H1 (cell line): Measurements from ENCODE around the gene MCAT. TPM values are rescaled to one million over a fixed set of nuclear protein-coding genes. Genes with fewer than 3 reads are reported as not detected.

Experiments used
- CTCF ChIA-PET: fragments of 300-600 bp; sonication (Branson Sonifier 250); formaldehyde crosslinking; loops from one replicate; lab custom pipeline; 2021; ENCODE audit not compliant: partially characterized antibody; lab: Charles Lee
- POLR2A ChIA-PET: fragments of 300-600 bp; sonication (Branson Sonifier 250); formaldehyde crosslinking; loops from one replicate; lab custom pipeline; 2021; ENCODE audit warnings: inconsistent platforms; ENCODE audit not compliant: partially characterized antibody; lab: Charles Lee
- DNase-seq, 2 experiments: peaks; one replicate each; pipeline versions ENCODE4 v3.0.0 to v3.0.0-alpha.2; 2010 to 2022; ENCODE audit warnings: low spot score in 2 of 2, low read depth in 1 of 2, mixed read lengths in 1 of 2
- FAIRE-seq: peaks from 2 replicates; lab custom pipeline; 2011; peaks lifted over from hg19 to GRCh38; lab: Jason Lieb, UNC
- H2AFZ ChIP-seq: 2 replicates; pipeline ENCODE4 v1.8.1; 2012; ENCODE audit warnings: low read length, inconsistent platforms
- H2AK5ac ChIP-seq: 2 replicates; pipeline ENCODE4 v1.6.1; 2013; ENCODE audit warnings: low read depth, low read length
- H2BK120ac ChIP-seq: replicated peaks from 2 replicates; pipeline ENCODE3; 2013; ENCODE audit warnings: low read depth, low read length, inconsistent platforms
- H2BK12ac ChIP-seq: 2 replicates; pipeline ENCODE4 v1.6.1; 2013; ENCODE audit warnings: low read depth, low read length
- H2BK15ac ChIP-seq: 2 replicates; pipeline ENCODE4 v1.6.1; 2013; ENCODE audit warnings: low read length
- H2BK20ac ChIP-seq: 2 replicates; pipeline ENCODE4 v1.6.1; 2013; ENCODE audit warnings: low read length
- H2BK5ac ChIP-seq: 2 replicates; pipeline ENCODE4 v1.6.1; 2013; ENCODE audit warnings: low read depth, low read length
- H3K14ac ChIP-seq: 2 replicates; pipeline ENCODE4 v1.6.1; 2013; ENCODE audit warnings: inconsistent platforms; ENCODE audit not compliant: insufficient read length
- H3K18ac ChIP-seq: 2 replicates; pipeline ENCODE4 v1.6.1; 2013; ENCODE audit warnings: low read length; ENCODE audit errors: extremely low read depth
- H3K23ac ChIP-seq: 2 replicates; pipeline ENCODE4 v1.6.1; 2013; ENCODE audit warnings: inconsistent platforms; ENCODE audit not compliant: insufficient read length
- H3K23me2 ChIP-seq: 2 replicates; pipeline ENCODE4 v1.6.1; 2013; ENCODE audit warnings: low read depth, low read length
- H3K27ac ChIP-seq: 2 replicates; pipeline ENCODE4 v1.6.1; 2011; ENCODE audit warnings: low read depth, low read length, inconsistent platforms
- H3K27me3 ChIP-seq, 4 experiments: replicated peaks in 1 of 4; 1 replicate in 1 of 4; 2 replicates in 3 of 4; pipeline versions ENCODE4 v1.6.1 to v1.8.1; 2011 to 2013; ENCODE audit warnings: low read length in 3 of 4, mild to moderate bottlenecking in 3 of 4, inconsistent platforms in 2 of 4, mixed read lengths in 2 of 4, moderate library complexity in 1 of 4; ENCODE audit not compliant: control insufficient read depth in 3 of 4, insufficient read depth in 3 of 4; ENCODE audit errors: extremely low read depth in 1 of 4
- H3K36me3 ChIP-seq, 4 experiments: 2 replicates each; pipeline versions ENCODE4 v1.6.1 to v1.8.1; 2011 to 2013; ENCODE audit warnings: mild to moderate bottlenecking in 4 of 4, low read length in 3 of 4, moderate library complexity in 2 of 4, control low read depth in 1 of 4, inconsistent platforms in 1 of 4; ENCODE audit not compliant: insufficient read depth in 4 of 4, control insufficient read depth in 2 of 4
- H3K4ac ChIP-seq: replicated peaks from 2 replicates; pipeline ENCODE3; 2013; ENCODE audit warnings: low read length, low read depth, mixed read lengths, inconsistent platforms; ENCODE audit not compliant: insufficient read length
- H3K4me1 ChIP-seq, 4 experiments: replicated peaks in 1 of 4; 1 replicate in 1 of 4; 2 replicates in 3 of 4; pipeline versions ENCODE4 v1.6.1 to v1.8.1; 2011 to 2013; ENCODE audit warnings: low read length in 3 of 4, inconsistent platforms in 2 of 4, mixed read lengths in 1 of 4; ENCODE audit not compliant: insufficient read depth in 4 of 4, control insufficient read depth in 3 of 4
- H3K4me2 ChIP-seq, 2 experiments: 2 replicates each; pipeline versions ENCODE4 v1.6.1 to v1.8.1; 2011 to 2013; ENCODE audit warnings: low read depth in 2 of 2, low read length in 2 of 2, control low read depth in 1 of 2, inconsistent platforms in 1 of 2, mild to moderate bottlenecking in 1 of 2; ENCODE audit not compliant: insufficient read depth in 1 of 2
- H3K4me3 ChIP-seq, 4 experiments: fragments of 200-600, 300-600 bp in 1 of 4; sonication (generic), shearing (Covaris generic), sonication (Bioruptor Twin) in 1 of 4; 2 replicates each; pipeline versions ENCODE4 v1.5.1 to v1.8.1; 2011 to 2016; ENCODE audit warnings: low read length in 4 of 4, low read depth in 3 of 4, control low read depth in 2 of 4, inconsistent platforms in 2 of 4, mild to moderate bottlenecking in 2 of 4, mixed read lengths in 1 of 4, moderate library complexity in 1 of 4; ENCODE audit not compliant: insufficient read depth in 2 of 4; ENCODE audit errors: extremely low read depth in 1 of 4
- H3K56ac ChIP-seq: replicated peaks from 2 replicates; pipeline ENCODE3; 2013; ENCODE audit warnings: low read depth, mild to moderate bottlenecking, mixed read lengths, low read length, inconsistent platforms; ENCODE audit not compliant: insufficient read length
- H3K79me1 ChIP-seq: 2 replicates; pipeline ENCODE4 v1.6.1; 2013; ENCODE audit warnings: low read depth, low read length, control low read depth
- H3K79me2 ChIP-seq, 2 experiments: 2 replicates each; pipeline versions ENCODE4 v1.6.1 to v1.8.1; 2012 to 2013; ENCODE audit warnings: low read length in 2 of 2, mild to moderate bottlenecking in 2 of 2, inconsistent platforms in 1 of 2; ENCODE audit not compliant: insufficient read depth in 2 of 2, control insufficient read depth in 1 of 2
- H3K9ac ChIP-seq, 4 experiments: replicated peaks in 1 of 4; 1 replicate in 1 of 4; 2 replicates in 3 of 4; pipeline versions ENCODE4 v1.6.1 to v1.8.1; 2011 to 2013; ENCODE audit warnings: low read depth in 3 of 4, low read length in 3 of 4, control low read depth in 2 of 4, mild to moderate bottlenecking in 2 of 4, moderate library complexity in 2 of 4, inconsistent platforms in 1 of 4; ENCODE audit errors: extremely low read depth in 1 of 4
- H3K9me3 ChIP-seq, 2 experiments: 2 replicates each; pipeline versions ENCODE4 v1.6.1 to v1.8.1; 2012 to 2013; ENCODE audit warnings: mild to moderate bottlenecking in 2 of 2, moderate library complexity in 2 of 2, control low read depth in 1 of 2, inconsistent platforms in 1 of 2, low read depth in 1 of 2, low read length in 1 of 2, mixed read lengths in 1 of 2; ENCODE audit not compliant: insufficient read depth in 2 of 2
- H4K20me1 ChIP-seq, 2 experiments: replicated peaks in 1 of 2; 2 replicates each; pipeline versions ENCODE3 to v1.8.1; 2011 to 2013; ENCODE audit warnings: inconsistent platforms in 2 of 2, low read length in 2 of 2, mild to moderate bottlenecking in 1 of 2; ENCODE audit not compliant: insufficient read depth in 2 of 2, control insufficient read depth in 1 of 2
- H4K5ac ChIP-seq: 2 replicates; pipeline ENCODE4 v1.6.1; 2013; ENCODE audit warnings: low read length, low read depth, mixed read lengths, inconsistent platforms; ENCODE audit not compliant: insufficient read length
- H4K8ac ChIP-seq: 2 replicates; pipeline ENCODE4 v1.8.0; 2013; ENCODE audit warnings: mild to moderate bottlenecking, moderate library complexity, low read length, inconsistent platforms; ENCODE audit not compliant: insufficient read depth; ENCODE audit errors: extremely low read depth
- H4K91ac ChIP-seq: replicated peaks from 2 replicates; pipeline ENCODE3; 2013; ENCODE audit warnings: low read length, mixed read lengths, inconsistent platforms; ENCODE audit not compliant: insufficient read length
- ATF2 ChIP-seq: IDR thresholded peaks from 2 replicates; pipeline ENCODE4 v1.6.1; 2012; ENCODE audit warnings: low read length, inconsistent platforms
- EGR1 ChIP-seq: IDR thresholded peaks from 2 replicates; pipeline ENCODE4 v1.6.1; 2011; ENCODE audit warnings: low read depth, low read length, borderline replicate concordance
- KDM4A ChIP-seq: IDR thresholded peaks from one replicate; pipeline ENCODE4 v1.7.1; 2012; ENCODE audit warnings: low read depth, mild to moderate bottlenecking, moderate library complexity, low read length, inconsistent platforms; ENCODE audit not compliant: severe bottlenecking
- KDM5A ChIP-seq: fragments of 200-600 bp; IDR thresholded peaks from 2 replicates; pipeline ENCODE4 v1.7.1; 2012; ENCODE audit warnings: mild to moderate bottlenecking, low read length, inconsistent platforms, mixed read lengths
- NRF1 ChIP-seq: IDR thresholded peaks from 2 replicates; pipeline ENCODE4 v1.6.1; 2011; ENCODE audit warnings: mild to moderate bottlenecking, low read depth, low read length, improper control_type of control experiment
- PHF8 ChIP-seq: fragments of 200-600 bp; sonication (generic); conservative IDR thresholded peaks from 2 replicates; pipeline ENCODE4 v1.7.1; 2012; ENCODE audit warnings: low read depth, mild to moderate bottlenecking, inconsistent platforms, low read length, moderate library complexity
- POLR2AphosphoS5 ChIP-seq: IDR thresholded peaks from 2 replicates; pipeline ENCODE4 v1.6.1; 2011; ENCODE audit warnings: low read depth, low read length
- RFX5 ChIP-seq: IDR thresholded peaks from 2 replicates; pipeline ENCODE4 v1.6.1; 2011; ENCODE audit warnings: low read depth, low read length, improper control_type of control experiment, borderline replicate concordance
- SP4 ChIP-seq: IDR thresholded peaks from 2 replicates; pipeline ENCODE4 v1.6.1; 2012; ENCODE audit warnings: low read length, inconsistent platforms
- YY1 ChIP-seq: IDR thresholded peaks from 2 replicates; pipeline ENCODE4 v1.6.1; 2011; ENCODE audit warnings: low read depth, mild to moderate bottlenecking, low read length
- ZNF274 ChIP-seq: IDR thresholded peaks from 2 replicates; pipeline ENCODE4 v1.7.0; 2012; ENCODE audit warnings: low read length, borderline replicate concordance; ENCODE audit errors: extremely low read depth
- WGBS, 2 experiments: shearing (Covaris generic) in 1 of 2; methylation state at CpG; one replicate each; pipeline versions ENCODE4 v1.1.6 to v1.1.7; 2013 to 2015; ENCODE audit warnings: low lambda C conversion rate in 2 of 2, mixed read lengths in 2 of 2, inconsistent platforms in 1 of 2, low coverage in 1 of 2, missing lambda C conversion rate in 1 of 2; ENCODE audit not compliant: insufficient replicate concordance in 2 of 2, insufficient coverage in 1 of 2, insufficient read length in 1 of 2; ENCODE audit errors: extremely low coverage in 1 of 2, missing lambda C conversion rate in 1 of 2; 5-methylcytosine and 5-hydroxymethylcytosine counted together
- polyA plus RNA-seq, 7 experiments: library from polyadenylated mRNA; depleted of rRNA in 3 of 7; stranded (reverse) in 5 of 7; unstranded in 2 of 7; fragments of >200 nt in 5 of 7; fragments of 200-250 nt in 2 of 7; gene quantifications; 1 replicate in 5 of 7; 2 replicates in 1 of 7; 4 replicates in 1 of 7; pipeline versions ENCODE4 v1.2.1 to v1.2.3, GENCODE V29; 2011 to 2013; ENCODE audit warnings: missing spikeins in 2 of 7, mixed read lengths in 2 of 7
- total RNA-seq: library from RNA; stranded (reverse); fragmentation: NEBNext Ultra II Directional; extraction: Animal tissue kit (Norgen Biotek cat#: 25700); gene quantifications from 2 replicates; pipeline ENCODE4 v1.2.1, GENCODE V29; 2021

MCAT gene
- total and polyA plus RNA-seq, 2 of the 8 experiments (the other 6 are each of a cell fraction or from before 2014, with no cell fraction given), result 15.8 to 17.4 TPM

DNA sequence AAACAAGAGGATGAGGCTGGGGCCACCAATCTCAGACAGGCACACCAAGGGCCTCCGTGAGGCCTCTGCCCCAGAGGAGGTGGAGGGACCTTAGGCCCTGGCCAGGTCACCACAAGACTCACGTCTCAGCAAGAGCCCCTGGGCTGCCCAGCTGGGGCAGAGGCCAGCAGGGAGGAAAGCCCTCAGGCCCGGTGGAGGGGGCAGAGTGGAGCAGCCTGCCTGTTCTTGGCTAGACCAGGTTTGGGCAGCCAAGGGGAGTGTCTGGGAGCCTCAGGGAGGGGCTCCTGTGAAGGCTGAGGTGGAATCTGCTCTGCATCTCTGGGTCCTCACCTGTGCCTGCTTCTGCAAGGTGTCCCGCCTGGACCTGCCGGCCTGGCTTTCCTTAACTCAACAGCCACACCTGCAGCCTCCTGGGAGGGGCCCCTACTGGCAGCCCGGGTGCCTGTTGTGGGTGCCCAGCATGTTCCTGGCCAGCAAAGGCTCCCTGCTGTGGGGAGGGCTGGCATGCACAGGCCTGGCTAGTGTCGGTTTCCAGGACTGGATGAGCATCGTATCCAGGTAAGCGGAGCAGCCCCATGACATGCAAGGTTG lies 31.8 kb upstream of the MCAT start:
- peaks cover 36 to 70% (median 67%) of the 10 kb centered on the region in 4 experiments for H3K36me3 ChIP-seq
- no peak overlapping the region for H2AFZ ChIP-seq
- H2BK20ac ChIP-seq, result no peak overlapping the region
- H3K79me2 ChIP-seq, result no peaks in the 10 kb centered on the region
- no peak overlapping the region for H3K4me2 ChIP-seq
- no peak overlapping the region for H3K4ac ChIP-seq
- no peak overlapping the region for H3K4me3 ChIP-seq
- ChIA-PET CTCF (interaction anchor here (1.3 kb wide), 1 partner anchor 527 kb away, joined by 3 read pairs; no protein-coding TSS in a partner anchor), POLR2A (interaction anchor here (0.7 kb wide), 1 partner anchor 11 kb away, joined by 3 read pairs; no protein-coding TSS in a partner anchor)
- FAIRE-seq, result no peak
- no peaks in the 10 kb centered on the region for H3K79me1 ChIP-seq
- no peaks in the 10 kb centered on the region for H3K27me3 ChIP-seq
- H2BK12ac ChIP-seq, result no peak overlapping the region
- H3K27ac ChIP-seq, result no peak overlapping the region
- no peaks in the 10 kb centered on the region for H3K23me2 ChIP-seq
- no peak overlapping the region for H2BK120ac ChIP-seq
- H4K5ac ChIP-seq, result no peak overlapping the region
- no peaks in the 10 kb centered on the region for H3K9me3 ChIP-seq
- H4K20me1 ChIP-seq, result peaks cover 6 to 15% of the 10 kb centered on the region in 2 experiments
- no peak for DNase-seq
- H4K91ac ChIP-seq, result no peak overlapping the region
- H3K18ac ChIP-seq, result no peak overlapping the region
- H4K8ac ChIP-seq, result no peak overlapping the region; the same call in 1 of the 2 replicates
- no peak overlapping the region for H2AK5ac ChIP-seq
- no peak overlapping the region for H3K56ac ChIP-seq
- H2BK15ac ChIP-seq, result no peak overlapping the region
- no peak overlapping the region for H3K14ac ChIP-seq
- H3K9ac ChIP-seq, result no peak overlapping the region
- H2BK5ac ChIP-seq, result no peak overlapping the region
- H3K23ac ChIP-seq, result no peak overlapping the region
- 90% methylated on average over 9 of the region's 9 CpGs; no CpG with 5 or more reads in 1 of the 2 experiments for WGBS, 2 experiments
- no peaks in the 10 kb centered on the region; a peak in 2 of 7 replicates for H3K4me1 ChIP-seq
- TF ChIP-seq PHF8 (no peak), RFX5 (no peak), KDM4A (no peak), EGR1 (no peak), KDM5A (no peak), SP4 (no peak), YY1 (no peak), ZNF274 (no peak), NRF1 (no peak), POLR2AphosphoS5 (no peak), ATF2 (no peak)
